Fibroblast of the aortic adventitia (primary cell): ENCODE measurements around the gene ERG. TPM values are rescaled to one million over a fixed set of nuclear protein-coding genes. Genes with fewer than 3 reads are reported as not detected.

ENCODE experiments used
- DNase-seq: peaks from one replicate; pipeline ENCODE4 v3.0.0-alpha.2; 2010; ENCODE audit warnings: low read depth
- H3K4me3 ChIP-seq: 2 replicates; pipeline ENCODE4 v1.5.1; 2011; ENCODE audit warnings: low read depth, mild to moderate bottlenecking, control low read depth, low read length, moderate library complexity
- total RNA-seq: library from RNA; depleted of rRNA; stranded (reverse); fragments of >200 nt; gene quantifications from 2 replicates; pipeline ENCODE4 v1.2.3, GENCODE V29; 2012; ENCODE audit warnings: low replicate concordance
- TF ChIP-seq, protein P1 (sequence below): IDR thresholded peaks from 2 replicates; pipeline ENCODE4 v1.5.1; 2011; ENCODE audit warnings: mild to moderate bottlenecking, low read length, control low read depth, inconsistent platforms; ENCODE audit not compliant: insufficient read depth

ERG gene
- total RNA-seq, 1 donor, result 9.9 TPM

DNA sequence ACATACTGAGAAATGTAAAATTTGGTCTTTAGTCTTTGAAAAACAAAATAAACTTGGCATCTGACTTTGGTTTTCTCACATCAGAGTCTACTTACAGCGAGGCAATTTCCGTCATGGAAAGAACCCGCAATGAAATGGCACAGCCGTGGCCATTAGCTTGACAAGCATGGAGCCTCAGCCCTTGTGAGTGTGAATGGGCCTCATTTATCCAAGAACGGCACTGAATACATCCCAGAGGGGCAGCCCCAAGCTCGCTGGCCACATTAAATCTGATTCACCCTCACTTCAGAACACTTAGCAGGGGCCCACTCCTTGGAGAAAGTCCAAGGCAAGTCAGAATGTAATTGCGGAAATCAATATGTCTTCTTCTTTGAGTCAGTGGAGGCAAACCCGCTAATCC is 64.8 kb downstream of the ERG start:
- DNase-seq, result no peak
- no peak overlapping the region for H3K4me3 ChIP-seq
- TF ChIP-seq, protein P1, sequence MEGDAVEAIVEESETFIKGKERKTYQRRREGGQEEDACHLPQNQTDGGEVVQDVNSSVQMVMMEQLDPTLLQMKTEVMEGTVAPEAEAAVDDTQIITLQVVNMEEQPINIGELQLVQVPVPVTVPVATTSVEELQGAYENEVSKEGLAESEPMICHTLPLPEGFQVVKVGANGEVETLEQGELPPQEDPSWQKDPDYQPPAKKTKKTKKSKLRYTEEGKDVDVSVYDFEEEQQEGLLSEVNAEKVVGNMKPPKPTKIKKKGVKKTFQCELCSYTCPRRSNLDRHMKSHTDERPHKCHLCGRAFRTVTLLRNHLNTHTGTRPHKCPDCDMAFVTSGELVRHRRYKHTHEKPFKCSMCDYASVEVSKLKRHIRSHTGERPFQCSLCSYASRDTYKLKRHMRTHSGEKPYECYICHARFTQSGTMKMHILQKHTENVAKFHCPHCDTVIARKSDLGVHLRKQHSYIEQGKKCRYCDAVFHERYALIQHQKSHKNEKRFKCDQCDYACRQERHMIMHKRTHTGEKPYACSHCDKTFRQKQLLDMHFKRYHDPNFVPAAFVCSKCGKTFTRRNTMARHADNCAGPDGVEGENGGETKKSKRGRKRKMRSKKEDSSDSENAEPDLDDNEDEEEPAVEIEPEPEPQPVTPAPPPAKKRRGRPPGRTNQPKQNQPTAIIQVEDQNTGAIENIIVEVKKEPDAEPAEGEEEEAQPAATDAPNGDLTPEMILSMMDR, result no peak

DNA sequence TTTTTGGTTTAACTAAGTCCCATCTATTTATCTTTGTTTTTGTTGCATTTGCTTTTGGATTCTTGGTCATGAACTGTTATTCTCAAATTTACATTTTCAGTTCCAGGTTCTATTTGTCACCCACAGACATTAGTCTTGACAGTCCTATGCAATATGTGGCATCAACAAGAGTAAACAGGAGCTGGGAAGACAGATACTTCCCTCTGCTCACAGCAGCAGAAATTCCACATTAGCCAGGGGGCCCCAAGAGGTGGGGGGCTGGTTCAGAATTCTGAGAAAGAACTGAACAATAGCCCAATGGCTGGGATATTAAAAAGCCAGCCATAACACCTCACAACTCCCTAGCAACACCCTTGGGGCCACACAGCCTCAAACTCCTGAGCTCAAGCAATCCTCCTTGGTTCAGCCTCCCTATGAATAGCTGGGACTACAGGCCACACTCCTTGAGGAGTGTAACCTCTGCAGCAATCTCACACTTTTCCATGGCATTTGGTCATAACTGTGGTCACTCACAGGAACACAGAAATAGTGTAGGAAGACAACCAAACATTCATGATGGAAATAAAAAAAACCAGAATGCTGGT is 67.8 kb downstream of the ERG start:
- no peak overlapping the region for H3K4me3 ChIP-seq
- TF ChIP-seq, protein P1, result no peak
- DNase-seq, result no peak

DNA sequence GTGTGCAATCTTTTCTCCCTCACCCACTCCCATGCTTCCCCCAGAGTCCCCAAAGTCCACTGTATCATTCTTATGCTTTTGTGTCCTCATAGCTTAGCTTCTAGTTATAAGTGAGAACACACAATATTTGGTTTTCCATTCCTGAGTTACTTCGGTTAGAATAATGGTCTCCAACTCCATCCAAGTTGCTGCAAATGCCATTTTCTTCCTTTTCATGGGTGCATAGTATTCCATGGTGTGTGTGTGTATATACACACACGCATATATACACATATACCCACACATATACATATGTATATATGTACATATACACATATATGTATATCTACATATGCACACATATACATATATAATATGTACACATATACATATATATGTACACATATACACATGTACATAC is 69.3 kb downstream of the ERG start:
- TF ChIP-seq, protein P1, result no peak
- no peak overlapping the region for H3K4me3 ChIP-seq
- no peak for DNase-seq

DNA sequence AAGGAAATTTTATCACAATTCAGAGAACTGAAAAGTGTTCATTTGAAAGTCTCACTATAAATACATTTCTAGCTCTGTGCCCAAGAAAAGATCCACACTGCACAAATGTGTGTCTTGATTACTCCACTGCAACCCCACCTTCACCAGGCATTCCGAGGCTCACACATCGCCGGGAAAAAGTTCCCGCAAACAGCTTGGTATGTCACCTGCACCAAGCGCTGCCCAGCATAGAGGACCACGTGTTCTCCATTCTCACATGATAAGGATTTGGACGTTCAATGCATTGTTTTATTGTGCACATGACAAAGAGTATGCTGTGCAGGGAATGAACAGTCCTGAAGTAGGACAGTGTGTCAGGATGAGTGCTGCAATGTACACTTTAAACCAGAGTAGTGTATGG is 70.1 kb downstream of the ERG start:
- DNase-seq, result no peak
- TF ChIP-seq, protein P1, result no peak
- no peak overlapping the region for H3K4me3 ChIP-seq

DNA sequence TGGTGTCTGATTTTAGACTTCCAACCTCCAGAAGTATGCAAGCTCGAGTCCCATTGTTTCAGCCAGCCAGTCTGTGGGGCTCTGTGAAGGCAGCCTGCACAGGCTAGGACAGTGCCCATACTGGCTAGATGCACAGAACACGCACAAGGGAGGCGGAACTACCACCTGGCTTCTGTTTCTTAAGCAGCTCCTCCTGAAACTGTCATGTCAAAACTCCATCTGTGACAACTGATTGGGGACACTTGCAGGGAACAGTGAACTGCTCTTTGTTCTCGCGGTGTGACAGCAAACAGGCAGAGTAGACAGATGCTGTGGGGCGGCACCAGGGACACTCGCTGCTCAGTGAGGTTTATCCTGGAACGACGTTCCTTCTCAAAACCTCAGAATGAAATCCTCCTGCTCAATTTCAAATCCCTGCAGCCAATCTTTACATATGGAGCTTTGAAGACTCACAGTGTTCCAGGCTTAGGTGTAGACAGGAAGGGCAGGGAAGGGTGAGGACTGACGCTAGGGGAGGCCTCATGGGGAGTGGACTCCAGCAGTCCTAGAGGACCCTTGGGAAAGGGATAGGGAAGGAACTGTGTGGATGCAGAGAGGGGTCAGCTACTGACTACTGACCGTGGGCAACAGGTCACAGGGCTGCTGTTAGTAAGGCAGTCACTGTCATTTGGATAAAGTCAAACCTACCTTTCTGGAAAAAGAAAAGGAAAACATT is 73.8 kb downstream of the ERG start:
- TF ChIP-seq, protein P1, result no peak
- H3K4me3 ChIP-seq, result no peak overlapping the region
- DNase-seq, result no peak

DNA sequence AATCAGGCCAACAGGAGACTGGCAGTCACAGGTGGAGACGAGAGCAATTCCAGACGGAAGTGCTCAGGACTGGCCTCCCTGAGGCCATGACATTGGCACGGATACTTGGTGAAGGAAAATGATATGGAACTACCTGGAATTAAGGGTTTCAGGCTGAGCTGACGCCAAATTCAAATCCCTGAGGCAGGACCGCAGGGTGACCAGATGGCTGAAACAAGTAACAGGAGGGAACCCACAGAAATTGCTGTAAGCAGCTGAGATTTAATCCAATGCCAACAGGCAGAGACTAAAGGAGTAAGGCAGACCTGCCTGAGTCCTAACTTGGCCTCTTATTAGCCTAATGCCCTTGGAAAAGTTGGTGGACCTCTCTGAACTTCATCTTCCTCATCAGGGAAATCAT is 76.2 kb downstream of the ERG start:
- TF ChIP-seq, protein P1, result no peak
- H3K4me3 ChIP-seq, result no peak overlapping the region
- no peak for DNase-seq
